Activated gamma-delta T cell (primary cell): ENCODE measurements around the gene WDPCP.
"Not testable (repeated sequence)": the region's sequence is repeated elsewhere in the genome, so short reads cannot be mapped to it uniquely, and the experiment has no call there.

Experiments used
- DNase-seq: peaks from one replicate; lab custom pipeline; 2025; lab: John Stamatoyannopoulos, UW

Gene WDPCP

DNA sequence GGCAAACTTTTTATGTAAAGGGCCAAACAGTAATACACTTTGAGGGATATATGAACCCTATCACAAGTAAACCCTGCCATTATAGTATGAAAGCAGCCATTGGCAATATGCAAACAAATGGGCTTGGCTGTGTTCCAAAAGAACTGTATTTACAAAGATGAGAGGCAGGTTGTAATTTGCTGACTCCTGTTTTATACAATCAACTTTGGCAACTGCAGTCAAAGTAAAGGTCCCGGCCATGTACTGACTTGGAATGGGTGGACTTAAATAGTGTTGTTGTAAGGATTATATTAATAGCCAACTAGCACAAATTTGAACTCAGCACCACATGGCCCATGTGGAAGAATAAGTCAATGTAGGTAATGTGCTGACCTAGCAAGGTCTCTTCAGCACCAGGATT lies 223.4 kb downstream of the WDPCP start:
- no peak for DNase-seq

- not testable (repeated sequence) for DNase-seq
Observed at GRCh38 chr2:63357722-63358121, 230.6 kb downstream of the WDPCP start.

DNA sequence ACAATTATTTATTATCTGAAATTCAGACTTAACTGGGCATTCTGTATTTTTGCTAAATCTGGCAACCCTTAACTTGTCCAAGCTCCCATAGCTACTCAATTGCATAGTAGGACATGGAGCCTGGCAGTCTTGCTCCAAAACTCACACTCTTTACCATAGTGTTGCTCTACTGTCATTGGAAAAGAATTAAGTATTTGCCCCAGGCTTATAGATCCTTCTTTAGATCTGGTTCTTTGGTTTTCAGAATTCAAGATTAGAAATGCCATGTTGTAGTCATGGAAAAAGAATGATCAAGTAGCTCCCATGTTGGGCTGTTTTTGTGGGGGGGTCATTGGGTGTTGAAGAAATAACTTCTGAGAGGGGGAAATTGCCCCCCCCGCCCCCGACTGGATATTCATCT lies 240.9 kb downstream of the WDPCP start:
- DNase-seq, result no peak

DNA sequence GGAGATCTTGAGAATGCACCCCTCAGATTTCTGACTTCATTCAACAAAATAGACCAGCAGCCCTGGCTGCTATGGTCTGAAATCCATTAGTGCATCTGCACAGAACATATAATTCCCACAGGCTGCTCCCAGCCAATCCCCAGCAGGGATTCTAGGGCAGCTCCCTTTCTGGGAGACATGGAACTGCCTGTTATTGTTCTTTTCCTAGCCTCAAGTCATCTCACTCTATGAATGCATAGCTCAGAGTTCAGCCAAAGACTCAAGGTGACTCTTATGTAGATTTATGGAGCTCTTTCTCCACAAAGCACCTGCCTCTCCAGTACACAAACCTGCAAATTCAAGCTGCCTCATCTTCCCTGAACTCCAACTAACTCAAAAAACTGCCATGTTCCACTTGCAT lies 241.9 kb downstream of the WDPCP start:
- no peak for DNase-seq

GRCh38 chr2:63345285-63345633 lies 243.0 kb downstream of the WDPCP start:
- DNase-seq, result no peak

DNA sequence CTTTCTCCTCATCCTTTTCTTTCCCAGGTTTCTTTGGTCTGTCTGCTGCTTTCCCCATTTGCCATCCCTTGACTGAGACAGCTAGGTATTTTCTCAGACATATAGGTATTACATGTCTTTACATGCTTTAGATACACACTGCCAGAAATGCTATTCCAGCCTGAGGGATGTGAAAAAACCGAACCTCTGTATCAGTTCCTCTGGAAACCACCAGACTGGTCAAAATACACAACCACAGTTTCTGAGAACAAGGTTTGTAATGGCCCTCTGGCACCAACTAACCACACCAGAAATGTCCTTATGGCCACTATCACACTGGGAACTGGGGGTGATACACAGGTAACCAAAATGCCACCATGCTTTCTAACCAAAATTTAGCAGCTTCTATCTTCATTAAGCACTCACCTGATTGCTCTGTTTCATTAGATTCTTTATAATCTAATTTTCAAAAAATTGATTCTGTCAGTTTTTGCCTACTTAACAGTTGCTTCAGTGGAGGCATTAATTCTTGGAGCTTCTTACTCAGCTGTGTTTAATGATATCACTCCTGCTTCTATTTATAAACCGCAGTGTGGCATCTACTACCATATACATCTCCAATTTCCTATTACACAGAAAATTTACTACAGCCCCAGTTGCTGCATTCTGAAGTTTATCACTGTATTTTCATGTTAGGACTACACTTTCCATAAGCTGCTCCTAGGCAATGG lies 243.5 kb downstream of the WDPCP start:
- no peak for DNase-seq

GRCh38 chr2:63343397-63344109 lies 244.7 kb downstream of the WDPCP start:
- DNase-seq, result no peak

DNA sequence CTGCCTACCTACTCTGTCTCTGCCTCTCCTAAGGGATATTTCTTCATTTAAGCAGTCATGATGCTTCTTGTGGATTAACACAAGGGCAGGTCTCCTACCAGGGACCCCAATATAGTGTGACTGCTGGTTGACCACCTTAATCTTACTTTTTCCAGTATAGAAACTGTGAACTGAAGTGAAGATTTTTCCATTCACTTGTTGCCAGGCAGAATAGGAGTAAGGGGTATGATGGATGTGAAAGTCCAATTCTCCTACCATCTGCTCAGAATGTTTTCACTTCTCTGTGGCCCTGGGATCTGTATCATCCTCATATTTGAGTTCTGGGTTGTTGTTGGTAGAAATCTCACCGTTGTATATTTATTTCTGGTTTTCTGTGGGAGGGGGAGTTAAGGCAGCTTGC lies 247.8 kb downstream of the WDPCP start:
- no peak for DNase-seq

DNA sequence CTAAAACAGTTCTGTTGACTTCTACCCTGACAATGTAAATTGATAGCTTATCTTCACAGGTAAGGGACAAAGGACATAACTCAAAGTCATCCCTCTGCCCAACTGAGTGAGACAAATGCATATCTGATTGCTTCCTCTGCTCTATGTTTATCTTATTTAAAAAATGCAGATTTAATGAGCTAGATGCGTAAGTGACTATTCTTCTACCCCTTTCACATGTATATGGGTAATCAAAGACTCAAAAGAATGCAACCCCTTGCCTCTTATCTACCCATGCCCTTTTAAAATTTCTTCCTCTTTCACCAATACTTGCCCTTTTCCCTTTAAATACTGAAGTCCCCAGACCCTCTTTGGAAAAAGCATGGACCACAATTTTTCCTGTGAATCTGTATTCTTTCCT lies 253.4 kb downstream of the WDPCP start:
- no peak for DNase-seq

GRCh38 chr2:63326473-63326872 lies 261.8 kb downstream of the WDPCP start:
- DNase-seq, result no peak

DNA sequence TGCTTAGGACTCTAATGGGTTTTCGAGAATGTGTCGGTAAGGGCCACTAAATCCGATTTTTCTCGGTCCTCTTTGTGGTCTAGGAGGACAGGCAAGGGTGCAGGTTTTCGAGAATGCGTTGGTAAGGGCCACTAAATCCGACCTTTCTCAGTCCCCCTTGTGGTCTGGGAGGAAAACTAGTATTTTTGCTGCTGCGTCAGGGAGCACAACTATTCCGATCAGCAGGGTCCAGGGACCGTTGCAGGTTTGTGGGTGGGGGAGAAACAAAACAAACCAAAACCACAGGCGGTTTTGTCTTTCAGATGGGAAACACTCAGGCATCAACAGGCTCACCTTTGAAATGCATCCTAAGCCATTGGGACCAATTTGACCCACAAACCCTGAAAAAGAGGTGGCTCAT lies 264.6 kb downstream of the WDPCP start:
- not testable (repeated sequence) for DNase-seq

GRCh38 chr2:63321973-63322372 lies 266.3 kb downstream of the WDPCP start:
- DNase-seq, result not testable (repeated sequence)

DNA sequence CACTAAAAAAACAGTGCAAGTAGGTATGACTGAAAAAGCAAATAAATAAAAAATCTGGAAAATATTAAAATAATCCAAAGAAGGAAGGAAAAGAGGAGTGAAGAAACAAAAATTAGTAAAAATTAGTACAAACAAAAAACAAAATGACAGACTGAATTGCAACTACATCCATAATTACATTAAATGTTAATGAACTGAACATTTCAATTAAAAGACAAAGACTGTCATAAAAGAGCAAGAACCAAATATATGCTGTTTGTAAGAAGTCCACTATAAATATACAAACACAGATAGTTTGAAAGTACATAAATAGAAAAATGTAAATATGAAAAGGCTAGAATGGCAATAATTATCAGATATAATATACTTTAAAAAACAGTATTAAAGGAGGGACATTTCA lies 267.6 kb downstream of the WDPCP start:
- no peak for DNase-seq

DNA sequence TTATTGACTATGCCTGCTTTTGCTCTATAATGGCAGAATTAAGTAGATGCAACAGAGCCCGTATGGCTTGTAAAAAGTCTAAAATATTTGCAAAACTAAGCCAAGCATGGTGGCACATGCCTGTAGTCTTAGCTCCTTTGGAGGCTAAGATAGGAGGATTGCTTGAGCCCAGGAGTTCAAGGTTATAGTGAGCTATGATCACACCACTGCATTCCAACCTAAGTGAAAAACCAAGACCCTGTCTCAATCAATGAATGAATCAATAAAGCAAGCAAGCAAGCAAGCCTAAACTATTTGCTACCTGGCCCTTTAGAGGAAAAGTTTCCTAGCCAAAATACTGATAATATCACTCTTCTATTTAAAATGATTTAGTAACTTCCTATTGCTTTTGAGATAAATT lies 277.7 kb downstream of the WDPCP start:
- no peak for DNase-seq

GRCh38 chr2:63301481-63301880 lies 286.8 kb downstream of the WDPCP start:
- no peak for DNase-seq

DNA sequence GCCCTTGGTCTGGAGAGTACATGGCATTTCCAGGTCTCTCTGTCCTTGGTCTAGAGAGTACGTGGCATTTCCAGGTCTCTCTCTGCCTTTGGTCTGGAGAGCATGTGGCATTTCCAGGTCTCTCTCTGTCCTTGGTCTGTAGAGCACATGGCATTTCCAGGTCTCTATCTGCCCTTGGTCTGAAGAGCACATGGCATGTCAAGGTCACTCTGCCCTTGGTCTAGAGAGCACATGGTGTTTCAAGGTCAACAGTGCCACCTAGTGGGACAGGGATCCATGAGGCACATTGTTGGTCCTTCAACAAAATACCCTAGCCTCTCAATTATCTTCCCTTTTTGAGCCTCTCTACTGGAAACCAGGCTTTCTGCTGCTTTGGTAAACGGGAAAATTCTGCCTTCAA lies 287.4 kb downstream of the WDPCP start:
- DNase-seq, result no peak

GRCh38 chr2:63287956-63288355 lies 300.3 kb downstream of the WDPCP start:
- no peak for DNase-seq

DNA sequence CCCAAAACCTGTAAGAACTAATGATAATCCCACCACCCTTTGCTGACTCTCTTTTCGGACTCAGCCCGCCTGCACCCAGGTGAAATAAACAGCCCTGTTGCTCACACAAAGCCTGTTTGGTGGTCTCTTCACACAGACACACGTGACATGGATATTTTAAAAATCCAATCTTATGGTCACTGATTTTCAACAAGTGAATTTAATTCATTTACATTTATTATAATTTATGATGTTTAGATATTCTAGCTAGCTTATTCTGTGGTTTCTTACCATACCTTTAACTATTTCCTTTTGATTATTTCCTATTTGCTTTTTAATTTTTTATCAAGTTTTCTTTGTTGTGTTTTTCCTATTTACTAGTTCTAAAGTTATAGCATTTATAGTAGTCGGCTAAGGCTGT lies 301.8 kb downstream of the WDPCP start:
- not testable (repeated sequence) for DNase-seq

GRCh38 chr2:63283273-63283672 lies 305.0 kb downstream of the WDPCP start:
- no peak for DNase-seq

DNA sequence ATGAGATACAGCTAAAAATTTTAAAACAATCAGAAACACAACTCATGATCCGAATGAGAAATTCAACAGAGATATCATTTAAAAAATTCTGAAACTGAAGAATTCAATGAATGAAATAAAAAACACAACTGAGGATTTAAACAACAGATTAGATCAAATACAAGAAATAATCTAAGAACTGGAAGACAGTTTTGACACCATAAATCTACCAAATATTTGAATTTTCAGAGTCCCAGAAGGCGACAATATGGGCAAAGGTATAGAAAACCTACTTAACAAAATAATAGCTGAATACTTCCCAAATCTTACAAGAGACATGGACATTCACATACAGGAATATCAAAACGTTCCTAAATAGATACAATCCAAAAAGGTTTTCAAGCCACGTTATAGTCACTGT lies 315.7 kb downstream of the WDPCP start:
- no peak for DNase-seq

DNA sequence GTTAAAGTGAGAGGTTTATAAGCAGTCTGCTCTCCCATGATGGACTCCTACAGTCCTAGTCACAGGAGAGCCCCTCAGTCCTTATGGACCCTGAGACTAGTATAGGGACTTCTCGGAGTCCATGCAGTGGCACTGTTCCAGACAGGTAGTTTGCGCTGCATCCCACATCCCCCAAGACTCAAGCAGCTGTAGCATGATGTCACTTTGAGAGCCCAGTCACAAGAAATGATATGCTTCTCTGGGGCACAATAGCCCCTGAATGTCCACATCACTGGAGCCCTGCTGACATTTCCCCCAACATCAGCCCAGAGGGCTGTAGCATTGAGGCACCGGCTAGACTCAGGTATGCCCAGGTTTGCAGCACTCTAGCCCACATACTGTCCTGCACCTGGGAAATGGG lies 317.6 kb downstream of the WDPCP start:
- DNase-seq, result no peak

- DNase-seq, result no peak
Observed at GRCh38 chr2:63268946-63269345, 319.3 kb downstream of the WDPCP start.

DNA sequence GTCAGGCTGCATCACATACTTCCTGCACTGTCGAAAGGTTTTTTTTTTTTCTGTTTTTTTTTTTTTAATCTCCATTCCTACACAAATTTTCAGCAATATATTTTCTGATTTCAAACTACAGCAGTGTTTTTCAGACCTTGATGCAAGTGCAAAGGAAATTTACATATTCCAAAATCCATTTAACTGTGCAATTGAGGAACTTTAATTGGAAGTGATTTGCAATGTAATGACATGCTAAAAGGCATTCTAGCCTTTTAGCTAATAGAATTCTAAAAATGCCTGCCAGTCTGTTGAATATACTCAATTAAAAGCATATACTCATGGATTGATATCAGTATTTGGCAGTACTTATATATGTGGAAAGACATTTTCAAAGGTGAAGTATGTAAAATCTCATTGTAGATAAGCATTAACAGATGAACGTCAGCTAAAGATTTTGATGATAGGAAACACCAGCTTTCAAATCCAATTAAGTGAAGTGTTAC lies 327.1 kb downstream of the WDPCP start:
- DNase-seq, result no peak

DNA sequence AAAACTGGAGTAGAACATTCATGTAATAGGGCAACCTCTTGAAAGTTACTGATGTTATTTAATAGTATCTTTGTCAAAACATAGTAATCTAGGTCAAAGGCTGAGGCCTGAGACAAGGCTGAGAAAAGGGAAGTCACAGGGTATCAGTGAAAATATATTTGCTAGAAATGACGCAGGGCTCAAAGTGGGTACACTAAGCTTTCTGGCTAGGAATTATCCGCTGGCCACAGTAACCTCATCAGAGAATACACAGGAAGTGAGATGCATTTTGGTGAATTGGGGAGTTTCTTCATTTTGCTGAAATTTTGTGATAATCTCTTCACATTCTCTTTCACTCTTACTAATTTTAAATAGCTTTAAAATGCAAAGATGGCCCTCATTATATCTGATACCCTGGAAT lies 330.8 kb downstream of the WDPCP start:
- no peak for DNase-seq
